Keratinocyte (primary cell): ENCODE results near the gene RAB3D. TPM values are rescaled to one million over a fixed set of nuclear protein-coding genes. Genes with fewer than 3 reads are reported as not detected.
A peak's percentile ranks its signal among the peaks of the same experiment; 100 is the strongest.

Experiments used
- DNase-seq: peaks from one replicate; pipeline ENCODE4 v3.0.0-alpha.2; 2011; ENCODE audit warnings: low read depth, missing footprints, low spot score
- FAIRE-seq: peaks from 2 replicates; lab custom pipeline; 2011; peaks lifted over from hg19 to GRCh38; lab: Jason Lieb, UNC
- H2AFZ ChIP-seq: 2 replicates; pipeline ENCODE4 v1.6.0; 2012; ENCODE audit warnings: low read length, control low read depth, inconsistent platforms; ENCODE audit not compliant: control insufficient read depth
- H3K27ac ChIP-seq: 2 replicates; pipeline ENCODE4 v1.5.1; 2011; ENCODE audit warnings: low read length; ENCODE audit not compliant: control insufficient read depth, insufficient read depth
- H3K27me3 ChIP-seq: 3 replicates; pipeline ENCODE4 v1.6.0; 2011; ENCODE audit warnings: low read length; ENCODE audit not compliant: control insufficient read depth, insufficient read depth; ENCODE audit errors: extremely low read depth
- H3K36me3 ChIP-seq, 2 experiments: 2 replicates in 1 of 2; 3 replicates in 1 of 2; pipeline ENCODE4 v1.5.1; 2011; ENCODE audit warnings: low read length in 2 of 2, mild to moderate bottlenecking in 1 of 2; ENCODE audit not compliant: control insufficient read depth in 2 of 2, insufficient read depth in 2 of 2; ENCODE audit errors: extremely low read depth in 1 of 2
- H3K4me1 ChIP-seq: 3 replicates; pipeline ENCODE4 v1.5.1; 2011; ENCODE audit warnings: low read length; ENCODE audit not compliant: control insufficient read depth, insufficient read depth; ENCODE audit errors: extremely low read depth
- H3K4me2 ChIP-seq: 3 replicates; pipeline ENCODE4 v1.6.0; 2011; ENCODE audit warnings: low read depth, low read length; ENCODE audit not compliant: control insufficient read depth, insufficient read depth; ENCODE audit errors: extremely low read depth
- H3K4me3 ChIP-seq, 3 experiments: fragments of 200-600 bp in 1 of 3; sonication (generic) in 1 of 3; 2 replicates in 2 of 3; 3 replicates in 1 of 3; pipeline ENCODE4 v1.5.1; 2011 to 2016; ENCODE audit warnings: low read length in 3 of 3, mild to moderate bottlenecking in 3 of 3, control low read depth in 2 of 3, inconsistent platforms in 1 of 3, low read depth in 1 of 3, mixed read lengths in 1 of 3, mixed run types in 1 of 3, moderate library complexity in 1 of 3; ENCODE audit not compliant: control insufficient read depth in 2 of 3, insufficient read depth in 2 of 3; ENCODE audit errors: extremely low read depth in 1 of 3
- H3K79me2 ChIP-seq: 2 replicates; pipeline ENCODE4 v1.6.0; 2012; ENCODE audit warnings: low read length; ENCODE audit not compliant: control insufficient read depth, insufficient read depth
- H3K9ac ChIP-seq: 3 replicates; pipeline ENCODE4 v1.6.0; 2011; ENCODE audit warnings: low read length; ENCODE audit not compliant: control insufficient read depth, insufficient read depth; ENCODE audit errors: extremely low read depth
- H3K9me1 ChIP-seq: 3 replicates; pipeline ENCODE4 v1.6.0; 2011; ENCODE audit warnings: low read length; ENCODE audit not compliant: control insufficient read depth, insufficient read depth; ENCODE audit errors: extremely low read depth
- H3K9me3 ChIP-seq: 2 replicates; pipeline ENCODE4 v1.5.1; 2012; ENCODE audit warnings: low read depth, low read length; ENCODE audit not compliant: control insufficient read depth
- H4K20me1 ChIP-seq: 3 replicates; pipeline ENCODE4 v1.6.0; 2011; ENCODE audit warnings: low read length; ENCODE audit not compliant: control insufficient read depth, insufficient read depth; ENCODE audit errors: extremely low read depth
- CTCF ChIP-seq, 3 experiments: IDR thresholded peaks in 1 of 3; conservative IDR thresholded peaks in 1 of 3; optimal IDR thresholded peaks in 1 of 3; 2 replicates in 2 of 3; 3 replicates in 1 of 3; pipeline versions ENCODE3 to v1.5.1; 2011; ENCODE audit warnings: low read length in 3 of 3, mild to moderate bottlenecking in 3 of 3, moderate library complexity in 2 of 3, control low read depth in 1 of 3, inconsistent platforms in 1 of 3; ENCODE audit not compliant: insufficient read depth in 2 of 3; ENCODE audit errors: extremely low read depth in 1 of 3
- EZH2 ChIP-seq: IDR thresholded peaks from one replicate; pipeline ENCODE4 v1.6.1; 2012; ENCODE audit warnings: inconsistent platforms, mild to moderate bottlenecking, low read length, moderate library complexity
- dilution Hi-C: fragments of 300-500 bp; cut with MboI; formaldehyde crosslinking; loops from one replicate; pipeline ENCODE4 v1.7.0; 2020; ENCODE audit warnings: low sequenced_read_pairs; ENCODE audit not compliant: extremely low pct_ligation_motif_present
- polyA plus RNA-seq, 5 experiments: library from polyadenylated mRNA; depleted of rRNA in 3 of 5; stranded (reverse) in 3 of 5; stranded (forward) in 1 of 5; unstranded in 1 of 5; fragments of >200 nt; gene quantifications; 1 replicate in 1 of 5; 2 replicates in 3 of 5; 3 replicates in 1 of 5; pipeline versions ENCODE4 v1.2.1 to v1.2.3, GENCODE V29; 2011 to 2012; ENCODE audit warnings: missing spikeins in 2 of 5, low read depth in 1 of 5, low replicate concordance in 1 of 5

Gene RAB3D
- polyA plus RNA-seq, 1 donor (not counting 4 experiments of a cell fraction or from before 2014, with no cell fraction given), result 63.1 TPM

- Histone ChIP-seq H2AFZ (peak within 1 kb of the TSS; percentile 95), H3K9me3 (no peaks in the 10 kb centered on the region), H3K4me3 (peak within 1 kb of the TSS; percentile 66 to 91 (median 84)), H3K9ac (peak within 1 kb of the TSS; percentile 93), H4K20me1 (no peaks in the 10 kb centered on the region), H3K79me2 (no peaks in the 10 kb centered on the region), H3K27ac (peak within 1 kb of the TSS; percentile 95), H3K27me3 (no peaks in the 10 kb centered on the region), H3K4me1 (peaks cover 23% of the 10 kb centered on the region), H3K9me1 (peaks cover 4% of the 10 kb centered on the region), H3K36me3 (peaks cover 3 to 6% of the 10 kb centered on the region in 2 experiments), H3K4me2 (peak within 1 kb of the TSS; percentile 60)
- dilution Hi-C loops, result no loop called here
- DNase-seq (peak; percentile 98), FAIRE-seq (peak; percentile 92)
- TF ChIP-seq EZH2 (no peak), CTCF (optimal IDR thresholded peaks at IDR 0.05 in 1 of 3, IDR thresholded peaks at IDR 0.05 in 1 of 3, conservative IDR thresholded peaks at IDR 0.05 in 1 of 3; ENCODE audit: extremely low read depth in 1 of 3, insufficient read depth in 2 of 3, low read length in 3 of 3) (peak in 1 of 3 experiments; percentile 24)
These were observed 6.9 kb upstream of the RAB3D start, which contains the start of the genes CCDC159 and TMEM205 for GRCh38 chr19:11346104-11346940. Gene CCDC159, plus strand, starts transcription at chr19:11346519. Its CDS starts 88 bp downstream, at chr19:11346607. Gene TMEM205, minus strand, starts transcription at chr19:11346268. Its CDS starts 649 bp downstream, at chr19:11345619.

GRCh38 chr19:11345122-11345803, 5.8 kb upstream of the RAB3D start:
- H4K20me1 ChIP-seq, result no peaks in the 10 kb centered on the region
- H3K27ac ChIP-seq, result peak overlapping the region; percentile 95
- dilution Hi-C loops, result no loop called here
- DNase-seq (no peak), FAIRE-seq (no peak)
- peak overlapping the region; percentile 26 for H2AFZ ChIP-seq
- H3K9ac ChIP-seq, result peak overlapping the region; percentile 93
- no peaks in the 10 kb centered on the region for H3K79me2 ChIP-seq
- H3K4me1 ChIP-seq, result peaks cover 23% of the 10 kb centered on the region
- TF ChIP-seq EZH2 (no peak), CTCF (optimal IDR thresholded peaks at IDR 0.05 in 1 of 3, IDR thresholded peaks at IDR 0.05 in 1 of 3, conservative IDR thresholded peaks at IDR 0.05 in 1 of 3; ENCODE audit: extremely low read depth in 1 of 3, insufficient read depth in 2 of 3, low read length in 3 of 3) (no peak)
- H3K4me3 ChIP-seq, result peak overlapping the region; percentile 66 to 91 (median 84)
- H3K9me3 ChIP-seq, result no peaks in the 10 kb centered on the region
- peaks cover 4 to 8% of the 10 kb centered on the region in 2 experiments for H3K36me3 ChIP-seq
- H3K4me2 ChIP-seq, result peak overlapping the region; percentile 60
- H3K9me1 ChIP-seq, result peaks cover 4% of the 10 kb centered on the region
- H3K27me3 ChIP-seq, result no peaks in the 10 kb centered on the region
